Natural killer cell (primary cell): ENCODE measurements around the gene MTCH2. TPM values are rescaled to one million over a fixed set of nuclear protein-coding genes. Genes with fewer than 3 reads are reported as not detected.

ENCODE experiments used
- ATAC-seq, 3 donors: fragments of 150-1000 bp in 2 of 3; fragments of 200-7000 bp in 1 of 3; cut with Tn5 transposase; 1 replicate in 1 of 3; 2 replicates in 2 of 3; pipeline ENCODE4 v1.10.0; 2021; ENCODE audit warnings: mild to moderate bottlenecking in 2 of 3, moderate library complexity in 2 of 3
- DNase-seq, 2 donors: peaks; one replicate each; pipeline versions ENCODE4 v3.0.0 to v3.0.0-alpha.2; 2013 to 2021; ENCODE audit warnings: mixed read lengths in 1 of 2
- H3K27ac ChIP-seq: one replicate; pipeline ENCODE4 v1.5.1; 2013; ENCODE audit warnings: mild to moderate bottlenecking, low read length
- H3K27me3 ChIP-seq: one replicate; pipeline ENCODE4 v1.6.1; 2013; ENCODE audit warnings: low read length; ENCODE audit not compliant: control insufficient read depth, insufficient read depth
- H3K36me3 ChIP-seq: one replicate; pipeline ENCODE4 v1.6.1; 2013; ENCODE audit warnings: low read length; ENCODE audit not compliant: control insufficient read depth, insufficient read depth
- H3K4me1 ChIP-seq: one replicate; pipeline ENCODE4 v1.6.1; 2013; ENCODE audit warnings: low read length; ENCODE audit not compliant: control insufficient read depth, insufficient read depth
- H3K4me3 ChIP-seq: one replicate; pipeline ENCODE4 v1.5.1; 2013; ENCODE audit warnings: low read length
- H3K9me3 ChIP-seq: one replicate; pipeline ENCODE4 v1.6.1; 2013; ENCODE audit warnings: low read length; ENCODE audit not compliant: control insufficient read depth, insufficient read depth
- H3K27ac Mint-ChIP-seq, 2 donors: one replicate each; pipeline ENCODE4 v1.8.0; 2022; ENCODE audit warnings: mild to moderate bottlenecking in 2 of 2, mixed read lengths in 2 of 2, moderate library complexity in 1 of 2
- H3K27me3 Mint-ChIP-seq, 2 donors: one replicate each; pipeline ENCODE4 v1.8.0; 2022; ENCODE audit warnings: low read depth in 2 of 2, mixed read lengths in 2 of 2
- H3K36me3 Mint-ChIP-seq: one replicate; pipeline ENCODE4 v1.8.0; 2022; ENCODE audit warnings: mixed read lengths
- H3K4me1 Mint-ChIP-seq, 2 donors: one replicate each; pipeline ENCODE4 v1.8.0; 2022; ENCODE audit warnings: mixed read lengths in 2 of 2
- H3K4me3 Mint-ChIP-seq: one replicate; pipeline ENCODE4 v1.8.0; 2022; ENCODE audit warnings: mild to moderate bottlenecking, moderate library complexity, mixed read lengths
- H3K9me3 Mint-ChIP-seq, 2 donors: one replicate each; pipeline ENCODE4 v1.8.0; 2022; ENCODE audit warnings: mixed read lengths in 2 of 2
- CTCF ChIP-seq: fragments of 200-600 bp; IDR thresholded peaks from one replicate; pipeline ENCODE4 v1.8.0; 2022; ENCODE audit warnings: antibody characterized with exemption
- WGBS: methylation state at CpG from one replicate; pipeline ENCODE4 v1.1.7; 2013; ENCODE audit warnings: missing lambda C conversion rate; ENCODE audit not compliant: insufficient coverage; 5-methylcytosine and 5-hydroxymethylcytosine counted together
- intact Hi-C: fragments of 100-400 bp; cut with micrococcal nuclease; formaldehyde crosslinking; loops from one replicate; pipeline ENCODE4 v1.14.2; 2022
- total RNA-seq, 4 donors: library from RNA; stranded (reverse); fragments of 120-200 nt in 1 of 4; gene quantifications; one replicate each; pipeline versions ENCODE4 v1.2.3 to v1.2.4, GENCODE V29; 2013 to 2022

The MTCH2 gene
- total RNA-seq, 3 donors from 2014 or later (not counting 1 experiment from before 2014, with no cell fraction given), result 25.0 to 32.4 (median 31.4) TPM

- Mint-ChIP-seq H3K9me3 (no peaks in the 10 kb centered on the region), H3K4me3 (no peak overlapping the region), H3K4me1 (peaks cover 19 to 26% of the 10 kb centered on the region in 2 donors), H3K27me3 (no peaks in the 10 kb centered on the region), H3K27ac (no peak overlapping the region), H3K36me3 (no peaks in the 10 kb centered on the region)
- ATAC-seq, result no peak
- 100% methylated on average over 5 of the region's 5 CpGs for WGBS
- no peaks in the 10 kb centered on the region for H3K27me3 ChIP-seq
- TF ChIP-seq CTCF, result no peak
- no peak overlapping the region for H3K27ac ChIP-seq
- peaks cover 14% of the 10 kb centered on the region for H3K4me1 ChIP-seq
- intact Hi-C loops, result no loop called here
- no peak for DNase-seq
- H3K9me3 ChIP-seq, result no peaks in the 10 kb centered on the region
- no peak overlapping the region for H3K4me3 ChIP-seq
- peaks cover 37% of the 10 kb centered on the region for H3K36me3 ChIP-seq
These were observed 58.5 kb downstream of the MTCH2 start for GRCh38 chr11:47583844-47584243.

- H3K9me3 Mint-ChIP-seq, result no peaks in the 10 kb centered on the region
- WGBS, result under 1% methylated on average over 72 of the region's 72 CpGs
- intact Hi-C loops, result loop anchor here (2.0 kb wide), 1 partner anchor 56 kb away; no protein-coding TSS in a partner anchor
- Histone ChIP-seq H3K4me1 (peaks cover 22% of the 10 kb centered on the region), H3K9me3 (no peaks in the 10 kb centered on the region), H3K4me3 (peak within 1 kb of the TSS; percentile 69), H3K27ac (peak within 1 kb of the TSS; percentile 67), H3K27me3 (no peaks in the 10 kb centered on the region), H3K36me3 (peaks cover 33% of the 10 kb centered on the region)
- ATAC-seq, result peak; percentile 95 to 98 (median 97)
- DNase-seq, result peak; percentile 88 to 96
- no peak for TF ChIP-seq CTCF
- peak within 1 kb of the TSS; percentile 97 for H3K4me3 Mint-ChIP-seq
- H3K27me3 Mint-ChIP-seq, result no peaks in the 10 kb centered on the region
- no peaks in the 10 kb centered on the region for H3K36me3 Mint-ChIP-seq
- peak within 1 kb of the TSS; percentile 91 to 99 for H3K27ac Mint-ChIP-seq
- H3K4me1 Mint-ChIP-seq, result peaks cover 38 to 44% of the 10 kb centered on the region in 2 donors
These were observed 63.5 kb downstream of the MTCH2 start, which contains the start of the genes KBTBD4 and NDUFS3 for GRCh38 chr11:47578524-47579494. Gene KBTBD4, minus strand, starts transcription at chr11:47578970. Its CDS starts 19 bp downstream, at chr11:47578951. Gene NDUFS3, plus strand, starts transcription at chr11:47579074. Its CDS starts 18 bp downstream, at chr11:47579092.

- Mint-ChIP-seq H3K36me3 (no peaks in the 10 kb centered on the region), H3K27me3 (no peaks in the 10 kb centered on the region), H3K27ac (peak overlapping the region in 1 of 2 donors; percentile 91), H3K9me3 (no peaks in the 10 kb centered on the region), H3K4me3 (peak overlapping the region; percentile 97), H3K4me1 (peaks cover 44 to 45% of the 10 kb centered on the region in 2 donors)
- no peak for DNase-seq
- Histone ChIP-seq H3K9me3 (no peaks in the 10 kb centered on the region), H3K4me1 (peaks cover 22% of the 10 kb centered on the region), H3K36me3 (peaks cover 33% of the 10 kb centered on the region), H3K4me3 (no peak overlapping the region), H3K27me3 (no peaks in the 10 kb centered on the region), H3K27ac (no peak overlapping the region)
- TF ChIP-seq CTCF, result no peak
- no peak for ATAC-seq
- intact Hi-C loops, result loop anchor here (2.0 kb wide), 1 partner anchor 55 kb away; no protein-coding TSS in a partner anchor
- 87% methylated on average over 13 of the region's 13 CpGs for WGBS
These were observed 64.8 kb downstream of the MTCH2 start for GRCh38 chr11:47577460-47578041.
